ENCODE measurements around the gene F2.

F2 gene

DNA sequence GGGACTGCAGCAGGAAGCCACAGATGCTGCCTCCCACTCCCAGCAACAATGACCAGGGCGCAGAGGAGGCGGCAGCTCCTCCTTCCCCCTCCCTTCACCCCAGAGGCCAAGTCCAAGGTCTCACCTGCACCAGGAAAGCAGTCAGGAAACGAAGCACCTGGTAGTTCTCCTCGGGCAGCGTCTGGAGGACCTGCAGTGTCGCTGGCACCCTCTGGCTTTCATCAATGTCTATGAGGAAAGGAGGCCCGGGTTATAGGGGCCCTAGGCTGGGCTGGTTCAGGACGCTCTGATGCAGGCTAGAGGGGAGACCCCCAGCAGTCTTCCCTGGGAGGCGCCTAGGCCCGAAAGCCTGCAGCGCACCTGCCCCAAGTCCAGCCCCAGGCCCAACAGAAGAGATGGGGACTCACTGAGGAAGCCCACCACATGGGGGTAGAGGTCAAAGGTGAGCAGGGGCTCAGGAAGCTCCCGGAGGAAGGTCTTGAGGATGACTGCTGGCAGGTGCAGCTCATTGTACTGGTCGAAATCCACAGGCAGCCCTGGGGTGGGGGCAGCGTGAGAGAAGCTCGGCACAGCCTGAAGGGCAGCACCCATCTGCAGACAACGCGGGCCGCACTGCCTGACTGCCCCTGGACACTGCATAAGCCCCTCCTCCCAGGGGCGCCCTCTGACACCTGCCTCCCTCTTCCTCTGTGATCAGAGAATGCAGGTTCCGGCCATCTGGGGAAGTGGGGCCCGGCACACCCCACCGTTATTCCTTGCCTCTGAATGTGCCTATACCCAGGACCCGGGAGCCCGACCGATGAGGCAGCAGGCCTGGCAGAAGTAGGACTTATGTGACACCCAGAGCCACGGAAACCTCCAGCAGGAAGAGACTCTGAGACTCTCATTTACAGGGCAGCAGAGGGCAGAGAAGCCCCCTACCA, 39.5 kb upstream of the F2 start:
- H3K36me3 ChIP-seq (ENCODE audit: insufficient read depth), result no peaks in the 10 kb centered on the region
- peaks cover 8% of the 10 kb centered on the region for H3K4me1 ChIP-seq (ENCODE audit: low read depth, poor library complexity, severe bottlenecking)
- H3K79me2 ChIP-seq (ENCODE audit: insufficient read depth, low read depth), result no peaks in the 10 kb centered on the region
- H3K27ac ChIP-seq, result no peak overlapping the region
- H3K27me3 ChIP-seq (ENCODE audit: insufficient read depth, low read depth), result no peaks in the 10 kb centered on the region
- no peak overlapping the region for H2AFZ ChIP-seq (ENCODE audit: low read depth)
- TF ChIP-seq, protein P1, sequence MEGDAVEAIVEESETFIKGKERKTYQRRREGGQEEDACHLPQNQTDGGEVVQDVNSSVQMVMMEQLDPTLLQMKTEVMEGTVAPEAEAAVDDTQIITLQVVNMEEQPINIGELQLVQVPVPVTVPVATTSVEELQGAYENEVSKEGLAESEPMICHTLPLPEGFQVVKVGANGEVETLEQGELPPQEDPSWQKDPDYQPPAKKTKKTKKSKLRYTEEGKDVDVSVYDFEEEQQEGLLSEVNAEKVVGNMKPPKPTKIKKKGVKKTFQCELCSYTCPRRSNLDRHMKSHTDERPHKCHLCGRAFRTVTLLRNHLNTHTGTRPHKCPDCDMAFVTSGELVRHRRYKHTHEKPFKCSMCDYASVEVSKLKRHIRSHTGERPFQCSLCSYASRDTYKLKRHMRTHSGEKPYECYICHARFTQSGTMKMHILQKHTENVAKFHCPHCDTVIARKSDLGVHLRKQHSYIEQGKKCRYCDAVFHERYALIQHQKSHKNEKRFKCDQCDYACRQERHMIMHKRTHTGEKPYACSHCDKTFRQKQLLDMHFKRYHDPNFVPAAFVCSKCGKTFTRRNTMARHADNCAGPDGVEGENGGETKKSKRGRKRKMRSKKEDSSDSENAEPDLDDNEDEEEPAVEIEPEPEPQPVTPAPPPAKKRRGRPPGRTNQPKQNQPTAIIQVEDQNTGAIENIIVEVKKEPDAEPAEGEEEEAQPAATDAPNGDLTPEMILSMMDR (conservative IDR thresholded peaks at IDR 0.05; ENCODE audit: low read depth, low read length), result no peak
- no peak overlapping the region for H3K4me3 ChIP-seq (IDR thresholded peaks at IDR 0.05; ENCODE audit: insufficient read depth, low read depth, low read length)
- H3K9ac ChIP-seq, result no peak overlapping the region
- no peaks in the 10 kb centered on the region for H4K20me1 ChIP-seq (ENCODE audit: insufficient read depth)
- H3K4me2 ChIP-seq, result no peak overlapping the region

DNA sequence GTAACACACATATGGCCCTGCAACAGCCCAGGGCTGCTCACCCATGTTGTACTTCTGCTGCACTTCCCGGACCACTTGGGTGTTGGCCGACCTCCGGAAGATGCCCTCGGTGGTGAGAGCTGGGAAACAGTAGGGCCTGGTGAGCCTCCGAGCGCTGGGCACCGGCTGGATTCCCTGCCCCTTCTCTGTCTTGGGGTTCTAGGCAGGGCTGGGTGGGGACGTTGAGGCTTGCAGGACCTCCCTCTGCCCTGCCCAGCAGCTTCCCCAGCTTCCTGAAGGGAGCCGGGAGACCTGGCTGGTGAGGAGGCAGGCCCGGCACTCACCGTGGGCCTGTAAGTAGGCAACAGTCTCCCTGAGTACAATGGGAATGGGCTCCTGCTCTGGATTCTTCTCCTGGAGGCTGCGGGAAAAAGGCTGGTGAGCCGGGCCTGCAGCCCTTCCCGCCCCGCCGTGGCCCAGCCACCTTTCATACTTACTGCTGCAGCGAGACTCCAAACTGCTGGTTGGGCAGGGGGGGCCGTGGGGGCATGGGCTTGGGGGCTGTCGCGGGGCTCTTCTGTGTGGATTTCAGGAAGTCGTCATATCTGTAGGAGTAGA, 38.8 kb upstream of the F2 start:
- no peak overlapping the region for H3K4me3 ChIP-seq (IDR thresholded peaks at IDR 0.05; ENCODE audit: insufficient read depth, low read depth, low read length)
- TF ChIP-seq, protein P1 (conservative IDR thresholded peaks at IDR 0.05; ENCODE audit: low read depth, low read length), result no peak
- H2AFZ ChIP-seq (ENCODE audit: low read depth), result no peak overlapping the region
- peaks cover 3% of the 10 kb centered on the region for H3K4me1 ChIP-seq (ENCODE audit: low read depth, poor library complexity, severe bottlenecking)
- no peaks in the 10 kb centered on the region for H3K36me3 ChIP-seq (ENCODE audit: insufficient read depth)
- H3K79me2 ChIP-seq (ENCODE audit: insufficient read depth, low read depth), result no peaks in the 10 kb centered on the region
- no peak overlapping the region for H3K9ac ChIP-seq
- H3K4me2 ChIP-seq, result no peak overlapping the region
- H3K27me3 ChIP-seq (ENCODE audit: insufficient read depth, low read depth), result no peaks in the 10 kb centered on the region
- no peaks in the 10 kb centered on the region for H4K20me1 ChIP-seq (ENCODE audit: insufficient read depth)
- H3K27ac ChIP-seq, result no peak overlapping the region

DNA sequence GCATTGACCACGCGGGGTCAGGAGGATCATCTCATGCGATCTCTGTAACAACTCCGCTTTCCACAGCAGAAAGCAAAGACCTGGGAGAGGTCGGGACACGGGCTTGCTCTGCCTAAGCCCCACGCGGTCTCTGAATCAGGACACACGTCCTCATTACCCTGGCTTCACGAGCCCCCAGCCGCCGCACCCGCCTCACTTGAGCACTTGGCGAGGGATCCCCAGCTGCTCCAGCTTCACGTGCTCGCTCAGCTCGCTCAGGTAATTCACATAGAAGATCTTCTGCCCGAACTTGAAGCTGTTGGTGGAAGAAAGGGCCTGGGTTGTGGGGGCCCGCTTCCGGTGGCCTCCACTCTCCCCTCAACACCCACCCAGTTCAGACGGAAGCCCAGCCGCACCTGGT, 38.2 kb upstream of the F2 start:
- H3K4me1 ChIP-seq (ENCODE audit: low read depth, poor library complexity, severe bottlenecking), result peaks cover 3% of the 10 kb centered on the region

DNA sequence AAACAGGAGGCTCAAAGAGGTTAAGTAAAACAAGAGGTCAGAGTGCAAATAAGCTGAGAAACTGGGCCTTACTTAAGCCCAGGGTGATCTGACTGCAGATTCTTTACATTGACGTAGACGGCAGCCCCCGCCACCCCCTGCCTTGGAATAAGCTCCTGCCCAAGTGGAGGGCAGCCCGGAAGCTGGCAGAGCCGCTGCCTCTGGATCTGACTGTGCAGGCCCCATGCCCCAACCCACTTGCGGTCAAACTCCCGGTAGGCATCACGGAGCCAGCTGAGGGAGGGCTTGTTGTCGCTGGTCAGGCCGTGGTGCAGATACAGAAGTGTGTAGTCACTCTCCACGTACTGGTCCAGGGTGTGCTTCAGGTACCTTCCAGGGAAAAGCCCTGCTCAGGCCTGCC, 37.2 kb upstream of the F2 start:
- TF ChIP-seq, protein P1 (conservative IDR thresholded peaks at IDR 0.05; ENCODE audit: low read depth, low read length), result no peak
- Histone ChIP-seq H3K4me3 (IDR thresholded peaks at IDR 0.05; ENCODE audit: insufficient read depth, low read depth, low read length) (no peak overlapping the region), H3K27me3 (ENCODE audit: insufficient read depth, low read depth) (no peaks in the 10 kb centered on the region), H3K36me3 (ENCODE audit: insufficient read depth) (no peaks in the 10 kb centered on the region), H3K9ac (no peak overlapping the region), H3K79me2 (ENCODE audit: insufficient read depth, low read depth) (no peaks in the 10 kb centered on the region), H3K4me1 (ENCODE audit: low read depth, poor library complexity, severe bottlenecking) (peaks cover 3% of the 10 kb centered on the region), H3K27ac (no peak overlapping the region), H3K4me2 (no peak overlapping the region), H4K20me1 (ENCODE audit: insufficient read depth) (no peaks in the 10 kb centered on the region), H2AFZ (ENCODE audit: low read depth) (no peak overlapping the region)

More for the DNA sequence above, 38.2 kb upstream of the F2 start:
- H2AFZ ChIP-seq (ENCODE audit: low read depth), result no peak overlapping the region
- H3K4me3 ChIP-seq (IDR thresholded peaks at IDR 0.05; ENCODE audit: insufficient read depth, low read depth, low read length), result no peak overlapping the region
- H3K27ac ChIP-seq, result no peak overlapping the region
- TF ChIP-seq, protein P1 (conservative IDR thresholded peaks at IDR 0.05; ENCODE audit: low read depth, low read length), result no peak
- H3K27me3 ChIP-seq (ENCODE audit: insufficient read depth, low read depth), result no peaks in the 10 kb centered on the region
- no peaks in the 10 kb centered on the region for H3K79me2 ChIP-seq (ENCODE audit: insufficient read depth, low read depth)
- H3K9ac ChIP-seq, result no peak overlapping the region
- no peaks in the 10 kb centered on the region for H3K36me3 ChIP-seq (ENCODE audit: insufficient read depth)
- H4K20me1 ChIP-seq (ENCODE audit: insufficient read depth), result no peaks in the 10 kb centered on the region
- H3K4me2 ChIP-seq, result no peak overlapping the region
